Small intestine (tissue), 7 donors: ENCODE data around the gene AGAP2. TPM values are rescaled to one million over a fixed set of nuclear protein-coding genes. Genes with fewer than 3 reads are reported as not detected.

Experiments used
- DNase-seq, 2 donors: peaks; one replicate each; pipeline versions ENCODE4 v3.0.0 to v3.0.0-alpha.2; 2013
- FAIRE-seq: peaks from 2 replicates; lab custom pipeline; 2012; peaks lifted over from hg19 to GRCh38; lab: Jason Lieb, UNC
- H3K27ac ChIP-seq, 3 donors: one replicate each; pipeline ENCODE4 v1.5.1; 2013; ENCODE audit warnings: low read length in 2 of 3, mild to moderate bottlenecking in 2 of 3, control low read depth in 1 of 3, inconsistent platforms in 1 of 3, low read depth in 1 of 3, moderate library complexity in 1 of 3
- H3K27me3 ChIP-seq, 3 donors: one replicate each; pipeline ENCODE4 v1.6.1; 2013; ENCODE audit warnings: low read length in 3 of 3, inconsistent platforms in 1 of 3; ENCODE audit not compliant: control insufficient read depth in 3 of 3, insufficient read depth in 3 of 3
- H3K36me3 ChIP-seq, 3 donors: one replicate each; pipeline ENCODE4 v1.6.1; 2013; ENCODE audit warnings: low read length in 3 of 3, inconsistent platforms in 1 of 3, low read depth in 1 of 3, mild to moderate bottlenecking in 1 of 3, moderate library complexity in 1 of 3; ENCODE audit not compliant: control insufficient read depth in 3 of 3, insufficient read depth in 2 of 3
- H3K4me1 ChIP-seq, 3 donors: one replicate each; pipeline ENCODE4 v1.6.1; 2013; ENCODE audit warnings: low read length in 2 of 3, inconsistent platforms in 1 of 3, low read depth in 1 of 3, mild to moderate bottlenecking in 1 of 3, moderate library complexity in 1 of 3; ENCODE audit not compliant: control insufficient read depth in 3 of 3, insufficient read depth in 2 of 3
- H3K4me3 ChIP-seq, 3 donors: one replicate each; pipeline ENCODE4 v1.5.1; 2013; ENCODE audit warnings: low read length in 3 of 3, control low read depth in 1 of 3, inconsistent platforms in 1 of 3, low read depth in 1 of 3, mild to moderate bottlenecking in 1 of 3, moderate library complexity in 1 of 3
- H3K9me3 ChIP-seq, 2 donors: one replicate each; pipeline ENCODE4 v1.6.1; 2013; ENCODE audit warnings: low read depth in 1 of 2, low read length in 1 of 2; ENCODE audit not compliant: control insufficient read depth in 2 of 2, insufficient read depth in 1 of 2
- WGBS, 3 donors: extraction: QIAGEN DNeasy Blood & Tissue Kit; methylation state at CpG; one replicate each; pipeline ENCODE4 v1.1.7; 2013; 5-methylcytosine and 5-hydroxymethylcytosine counted together
- polyA plus RNA-seq, 4 donors: library from polyadenylated mRNA; stranded (reverse) in 3 of 4; unstranded in 1 of 4; fragments of 200-250 nt in 3 of 4; fragments of 120-200 nt in 1 of 4; gene quantifications; one replicate each; pipeline versions ENCODE4 v1.2.1 to v1.2.3, GENCODE V29; 2013
- donor health status: healthy with polysubstance abuse.
- donor health status: control.
- donor health status: control.
- donor health status: Bipolar disorder and iron deficiency.
- donor health status: healthy.

The AGAP2 gene
- polyA plus RNA-seq, 4 donors: 0.67 to 1.8 (median 0.92) TPM

- Histone ChIP-seq H3K9me3 (no peaks in the 10 kb centered on the region), H3K4me1 (peaks cover 0 to 11% (median 4%) of the 10 kb centered on the region in 3 donors), H3K4me3 (peak within 1 kb of the TSS; percentile 62 to 96 (median 83)), H3K27me3 (peaks cover 0 to 1% (median 0%) of the 10 kb centered on the region in 3 donors), H3K36me3 (peaks cover 0 to 28% (median 0%) of the 10 kb centered on the region in 3 donors), H3K27ac (peak within 1 kb of the TSS; percentile 81 to 98 (median 96))
- DNase-seq (peak in 1 of 2 donors; percentile 62), FAIRE-seq (no peak)
- WGBS, 3 donors: 2 to 4% (median 3%) methylated on average over 65 to 67 of the region's 67 CpGs
Observed at GRCh38 chr12:57772429-57773322, 34.1 kb upstream of the AGAP2 start, which contains the start of gene EEF1AKMT3. Gene EEF1AKMT3, plus strand, starts transcription at chr12:57772614. Its CDS starts 111 bp downstream, at chr12:57772725.

GRCh38 chr12:57771873-57772428, 33.4 kb upstream of the AGAP2 start, which contains the start of gene METTL1:
Gene METTL1, minus strand, starts transcription at chr12:57772105. Its CDS starts 22 bp downstream, at chr12:57772083.
- Histone ChIP-seq H3K36me3 (peaks cover 0 to 25% (median 0%) of the 10 kb centered on the region in 3 donors), H3K4me3 (peak within 1 kb of the TSS; percentile 62 to 96 (median 83)), H3K9me3 (no peaks in the 10 kb centered on the region), H3K27me3 (peaks cover 0 to 8% (median 0%) of the 10 kb centered on the region in 3 donors), H3K4me1 (peaks cover 0 to 14% (median 4%) of the 10 kb centered on the region in 3 donors), H3K27ac (peak within 1 kb of the TSS; percentile 81 to 98 (median 96))
- FAIRE-seq (no peak), DNase-seq (peak; percentile 95 to 98)
- WGBS, 3 donors: 0% methylated on average over 25 to 28 of the region's 28 CpGs

GRCh38 chr12:57771236-57771872, 32.8 kb upstream of the AGAP2 start:
- 3 to 4% (median 3%) methylated on average over 16 of the region's 16 CpGs for WGBS, 3 donors
- FAIRE-seq: no peak

GRCh38 chr12:57770734-57771133, 32.2 kb upstream of the AGAP2 start:
- Histone ChIP-seq H3K36me3 (peaks cover 0 to 23% (median 0%) of the 10 kb centered on the region in 3 donors), H3K4me1 (peaks cover 0 to 26% (median 9%) of the 10 kb centered on the region in 3 donors), H3K4me3 (no peak overlapping the region), H3K27me3 (peaks cover 3 to 20% (median 3%) of the 10 kb centered on the region in 3 donors), H3K27ac (no peak overlapping the region), H3K9me3 (no peaks in the 10 kb centered on the region)
- 78 to 86% (median 85%) methylated on average over 4 of the region's 4 CpGs for WGBS, 3 donors
- FAIRE-seq (no peak), DNase-seq (no peak)

More at GRCh38 chr12:57771236-57771872, 32.8 kb upstream of the AGAP2 start:
- peaks cover 0 to 25% (median 0%) of the 10 kb centered on the region in 3 donors for H3K36me3 ChIP-seq
- H3K4me1 ChIP-seq: peaks cover 0 to 20% (median 4%) of the 10 kb centered on the region in 3 donors
- H3K4me3 ChIP-seq: peak overlapping the region; percentile 62 to 96 (median 83)
- DNase-seq: peak in 1 of 2 donors; percentile 76
- peak overlapping the region in 2 of 3 donors; percentile 96 to 98 for H3K27ac ChIP-seq
- H3K9me3 ChIP-seq: no peaks in the 10 kb centered on the region
- H3K27me3 ChIP-seq: peaks cover 3 to 14% (median 3%) of the 10 kb centered on the region in 3 donors

- Histone ChIP-seq H3K27me3 (peaks cover 3 to 32% (median 3%) of the 10 kb centered on the region in 3 donors), H3K4me3 (no peak overlapping the region), H3K4me1 (peaks cover 2 to 35% (median 9%) of the 10 kb centered on the region in 3 donors), H3K27ac (no peak overlapping the region), H3K9me3 (no peaks in the 10 kb centered on the region), H3K36me3 (peaks cover 0 to 23% (median 0%) of the 10 kb centered on the region in 3 donors)
- DNase-seq (no peak), FAIRE-seq (no peak)
- 97 to 99% (median 98%) methylated on average over 11 of the region's 11 CpGs for WGBS, 3 donors
Observed at GRCh38 chr12:57769594-57769993, 31.1 kb upstream of the AGAP2 start.

GRCh38 chr12:57767876-57768275, 29.3 kb upstream of the AGAP2 start:
- no peak overlapping the region for H3K27ac ChIP-seq
- no peaks in the 10 kb centered on the region for H3K9me3 ChIP-seq
- no peak for FAIRE-seq
- H3K4me3 ChIP-seq: no peak overlapping the region
- peaks cover 0 to 23% (median 0%) of the 10 kb centered on the region in 3 donors for H3K36me3 ChIP-seq
- WGBS, 3 donors: 92 to 93% (median 92%) methylated on average over 3 of the region's 3 CpGs
- H3K4me1 ChIP-seq: peaks cover 2 to 40% (median 9%) of the 10 kb centered on the region in 3 donors
- no peak for DNase-seq
- H3K27me3 ChIP-seq: peaks cover 3 to 45% (median 10%) of the 10 kb centered on the region in 3 donors

GRCh38 chr12:57767305-57767698, 28.8 kb upstream of the AGAP2 start:
- Histone ChIP-seq H3K27me3 (peaks cover 3 to 45% (median 10%) of the 10 kb centered on the region in 3 donors), H3K36me3 (peaks cover 0 to 23% (median 0%) of the 10 kb centered on the region in 3 donors), H3K27ac (no peak overlapping the region), H3K4me1 (peaks cover 2 to 40% (median 9%) of the 10 kb centered on the region in 3 donors), H3K9me3 (no peaks in the 10 kb centered on the region), H3K4me3 (no peak overlapping the region)
- FAIRE-seq (no peak), DNase-seq (no peak)
